GM18519 (cell line): ENCODE data around the gene OSBPL10.

Experiments
- ATAC-seq: cut with Tn5 transposase; IDR thresholded peaks from one replicate; pipeline ENCODE4 v1.9.1; 2021; ENCODE audit warnings: mild to moderate bottlenecking, moderate library complexity; ENCODE audit not compliant: unreplicated experiment, low FRiP score

The OSBPL10 gene

GRCh38 chr3:31645256-31645655 lies 335.8 kb downstream of the OSBPL10 start:
- no peak for ATAC-seq

- no peak for ATAC-seq
These were observed 341.2 kb downstream of the OSBPL10 start for GRCh38 chr3:31639828-31640227.

DNA sequence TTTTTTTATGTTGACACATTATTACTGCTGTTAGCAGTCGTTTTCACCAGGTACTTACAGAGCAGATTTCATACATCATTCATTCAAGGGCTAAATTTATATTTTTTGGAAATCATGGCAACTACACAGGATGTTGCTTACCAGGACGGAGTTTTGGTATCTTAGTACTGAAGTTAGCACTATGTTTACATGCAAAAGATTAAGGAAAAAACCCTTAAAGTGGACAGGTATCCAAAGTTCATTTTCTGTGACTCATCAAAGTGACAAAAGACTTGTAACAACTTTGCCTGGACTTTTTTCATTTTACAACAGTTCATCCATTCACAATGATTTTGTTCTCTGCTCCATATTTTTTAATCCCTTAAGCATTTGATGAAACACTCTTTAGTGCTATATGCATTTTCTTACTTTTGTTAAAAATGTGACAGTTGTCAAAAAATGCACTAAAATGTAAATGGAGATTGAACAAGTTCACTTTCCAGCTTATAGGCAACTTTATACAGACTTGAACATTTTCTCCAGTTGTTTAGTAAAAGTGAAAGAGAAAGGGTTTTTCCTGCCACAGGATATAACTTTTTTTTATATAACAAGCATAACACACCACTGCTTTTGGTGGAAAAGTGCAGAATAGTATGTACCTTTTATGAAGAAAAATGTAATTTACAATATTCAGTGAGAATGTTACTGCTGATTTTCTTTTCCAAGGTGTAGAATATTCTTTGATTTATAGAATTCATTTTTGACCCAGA lies 344.2 kb downstream of the OSBPL10 start:
- no peak for ATAC-seq

DNA sequence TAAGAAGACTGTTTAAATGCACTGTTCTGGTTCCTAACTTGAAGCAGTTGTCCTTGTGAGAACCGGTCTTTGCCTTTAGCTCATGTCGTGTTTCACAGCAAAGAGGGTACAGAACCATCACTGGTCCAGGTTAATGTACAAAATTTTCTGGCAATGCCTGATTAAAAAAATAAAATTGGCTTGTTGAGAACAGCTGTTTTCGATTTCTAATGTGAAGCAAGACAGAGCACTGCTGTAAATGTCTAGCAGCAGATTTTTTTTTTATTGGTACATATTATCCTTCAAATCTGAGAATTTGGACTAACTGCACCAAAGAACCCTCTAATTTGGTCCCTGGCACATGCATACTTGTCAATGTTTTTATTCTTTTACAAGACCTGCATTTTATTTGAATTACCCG lies 345.0 kb downstream of the OSBPL10 start:
- no peak for ATAC-seq

- ATAC-seq: peak; percentile 43
These were observed 345.5 kb downstream of the OSBPL10 start for GRCh38 chr3:31635545-31635944.

- no peak for ATAC-seq
These were observed 346.6 kb downstream of the OSBPL10 start for GRCh38 chr3:31634476-31634875.

DNA sequence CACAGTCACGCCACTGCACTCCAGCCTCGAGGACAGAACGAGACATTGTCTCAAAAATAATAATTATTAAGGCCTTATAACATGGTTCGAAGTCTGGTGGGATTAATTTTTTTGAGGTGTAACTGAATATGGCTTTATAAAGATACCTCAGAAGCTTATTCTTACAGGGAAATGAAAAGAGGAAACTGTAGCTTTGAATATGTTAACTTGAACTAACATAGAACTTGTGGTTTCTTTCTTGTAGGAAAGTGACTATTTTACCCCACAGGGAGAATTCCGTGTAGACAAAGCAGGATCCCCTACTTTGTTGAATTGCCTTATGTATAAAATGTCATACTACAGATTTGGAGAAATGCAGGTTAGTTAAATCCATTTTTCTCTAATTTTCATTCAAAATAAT lies 352.0 kb downstream of the OSBPL10 start:
- ATAC-seq: no peak

DNA sequence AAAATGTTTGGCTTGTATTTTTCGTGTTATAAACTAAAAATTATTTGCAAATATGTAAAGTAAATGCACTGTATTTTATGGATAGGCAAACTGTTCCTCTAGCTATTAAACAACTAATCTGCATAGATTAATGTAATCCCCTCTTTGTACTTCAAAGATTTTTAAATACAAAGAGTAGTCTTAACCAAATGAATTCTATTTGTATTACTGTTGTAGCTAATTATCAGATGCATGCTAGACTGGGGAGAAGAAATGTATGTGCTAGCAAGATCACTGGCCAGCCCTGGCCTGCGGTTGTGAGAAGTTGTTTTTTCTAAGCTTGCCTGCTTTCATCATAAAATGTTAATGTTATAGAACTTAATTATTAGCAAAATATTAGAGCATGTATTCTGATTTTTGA lies 355.7 kb downstream of the OSBPL10 start:
- ATAC-seq: no peak

GRCh38 chr3:31624083-31624709 lies 356.9 kb downstream of the OSBPL10 start:
- ATAC-seq: no peak

DNA sequence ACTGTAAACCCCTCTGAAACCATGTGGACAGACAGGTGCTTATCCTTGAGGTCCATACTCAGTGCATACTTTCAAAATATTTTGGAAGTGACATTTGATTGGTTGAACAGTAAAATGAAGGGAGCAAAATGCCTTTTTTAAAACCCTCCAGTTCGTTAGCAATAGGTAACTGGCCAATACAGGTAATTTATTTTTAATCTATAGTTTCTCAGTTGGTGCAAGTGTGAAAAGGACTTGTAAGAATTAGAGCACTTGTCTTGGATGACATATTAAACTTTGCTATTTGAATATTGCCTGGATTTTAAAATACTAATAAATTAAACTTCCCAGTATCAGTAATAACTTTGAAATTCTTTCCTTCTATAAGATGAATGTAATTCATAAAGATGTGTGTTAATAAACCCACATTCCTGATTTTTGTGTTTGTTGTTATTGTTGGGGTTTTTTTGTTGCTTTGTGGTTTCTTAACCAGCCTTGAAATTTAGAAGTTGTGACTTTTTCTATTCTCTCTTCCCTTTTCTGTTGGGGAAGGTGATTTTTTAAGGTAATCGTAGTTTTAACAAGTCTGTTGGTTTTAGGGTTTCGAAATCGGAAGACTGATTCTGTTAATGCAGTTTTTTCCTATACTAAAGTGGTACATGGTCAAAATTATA lies 358.3 kb downstream of the OSBPL10 start:
- peak; percentile 51 for ATAC-seq

DNA sequence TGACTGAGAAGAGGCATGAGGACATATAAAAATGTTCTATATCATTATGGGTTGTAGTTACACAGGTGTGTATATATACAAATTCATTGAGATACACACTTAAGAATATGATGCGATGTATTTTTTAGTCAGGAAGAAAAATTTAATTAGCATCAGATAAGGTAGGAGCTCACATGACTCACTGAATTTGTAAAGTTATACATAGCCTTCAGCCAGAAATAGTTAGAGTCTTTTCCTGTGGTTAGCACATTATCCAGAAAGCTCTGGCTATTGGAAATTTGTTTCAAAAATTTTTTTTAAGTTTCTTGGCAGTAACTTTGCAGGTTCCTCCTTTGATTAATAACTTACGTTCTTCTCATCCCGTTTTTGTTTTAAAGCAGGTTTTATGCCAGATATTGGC lies 359.7 kb downstream of the OSBPL10 start:
- ATAC-seq: no peak

- no peak for ATAC-seq
These were observed 360.4 kb downstream of the OSBPL10 start for GRCh38 chr3:31620656-31621055.

GRCh38 chr3:31616711-31617110 lies 364.4 kb downstream of the OSBPL10 start:
- ATAC-seq: no peak

DNA sequence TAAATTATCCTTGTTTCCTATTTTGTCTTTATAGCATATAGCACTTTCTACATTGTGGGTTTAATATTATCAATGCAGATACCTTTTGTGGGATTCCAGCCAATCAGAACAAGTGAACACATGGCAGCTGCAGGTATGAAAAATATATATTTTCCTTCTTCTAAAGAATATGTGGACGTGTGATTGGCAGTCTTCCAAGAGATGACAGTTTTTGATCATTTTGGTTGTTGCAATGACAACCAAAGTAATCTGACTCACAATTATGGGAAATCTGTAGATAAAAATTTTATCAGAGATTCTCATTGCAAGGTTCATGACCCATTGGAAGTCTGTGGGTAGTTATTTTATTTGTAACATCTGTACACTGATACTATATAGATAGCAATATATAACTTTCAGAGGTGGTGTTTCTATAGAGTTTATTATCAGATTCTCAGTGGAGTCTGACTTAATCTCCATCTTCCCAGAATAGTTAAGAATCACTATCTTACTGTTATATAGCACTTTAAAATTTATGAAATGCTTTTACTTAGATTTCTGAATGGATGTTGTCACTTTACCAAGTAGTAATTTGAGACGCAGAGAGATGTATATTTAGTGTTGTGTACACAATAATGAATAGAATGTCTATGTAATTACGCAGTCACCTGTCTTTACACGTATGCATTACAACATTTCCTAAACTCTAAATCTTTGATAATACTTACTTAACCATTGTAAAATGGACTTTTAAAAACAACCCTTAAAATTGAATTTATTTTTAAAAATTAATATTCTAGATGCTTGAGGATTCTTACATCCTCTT lies 365.8 kb downstream of the OSBPL10 start:
- no peak for ATAC-seq

GRCh38 chr3:31614162-31614921 lies 366.7 kb downstream of the OSBPL10 start:
- no peak for ATAC-seq

DNA sequence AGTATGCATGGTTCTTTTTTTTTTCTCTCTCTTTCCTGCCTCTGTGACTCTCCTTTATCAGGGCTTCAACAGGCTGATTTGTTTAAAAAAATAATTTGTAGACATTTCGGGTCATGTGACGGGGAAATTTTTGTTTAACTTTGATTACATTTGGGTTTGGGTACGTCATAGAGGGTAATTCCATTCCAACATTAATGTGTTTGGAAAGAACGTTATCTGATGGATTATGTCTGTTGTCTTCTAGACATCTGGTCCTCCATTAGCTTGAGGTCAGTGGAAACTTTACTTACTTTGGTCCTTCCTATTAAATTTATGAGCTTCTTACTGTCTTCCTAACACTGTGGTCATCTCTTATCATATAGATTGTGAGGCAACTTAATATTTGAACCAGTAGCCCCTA lies 367.4 kb downstream of the OSBPL10 start:
- no peak for ATAC-seq

DNA sequence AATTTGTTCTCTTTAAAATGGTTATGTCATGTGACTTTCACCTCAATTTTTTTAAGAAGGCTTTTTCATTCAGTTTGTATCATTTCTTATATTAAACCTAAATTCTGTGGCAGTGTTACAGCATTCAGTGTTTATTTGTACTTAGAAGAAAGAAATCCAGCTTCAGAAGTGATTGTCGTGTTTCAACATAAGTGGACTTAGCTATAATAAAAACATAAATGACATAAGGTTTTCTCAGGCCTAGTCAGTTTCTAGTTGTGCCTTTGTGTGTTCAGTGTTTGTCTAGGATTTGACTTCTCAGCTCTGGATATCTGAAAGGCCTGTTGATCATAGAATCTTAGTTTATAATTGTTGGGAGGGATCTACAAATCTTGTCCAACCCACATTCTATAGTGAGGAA lies 367.9 kb downstream of the OSBPL10 start:
- no peak for ATAC-seq
